A549 treated with DMSO at 1 μM for 4 hours (cell line): ENCODE results near the gene USH2A. TPM values are rescaled to one million over a fixed set of nuclear protein-coding genes. Genes with fewer than 3 reads are reported as not detected.

Experiments used
- total RNA-seq: library from RNA; stranded (reverse); fragments of 200-300 nt; extraction: Qiagen RNA extraction; gene quantifications from 5 replicates; pipeline ENCODE4 v1.2.3, GENCODE V29; 2022; ENCODE audit warnings: low read depth

The USH2A gene
- total RNA-seq, result not detected in 5 replicates

GRCh38 chr1:216422821-216423520, at the start of gene USH2A:
USH2A (minus strand) TSS chr1:216423448; CDS start chr1:216422336, 1,112 bp downstream.

